Skin epidermis (tissue), 12 donors: ENCODE data around the gene LINC00237.

Experiments used
- H3K27ac ChIP-seq, 21 experiments: fragments of 200-600 bp; sonication (generic) in 11 of 21; one replicate each; pipeline ENCODE4 v1.5.0; 2020; ENCODE audit warnings: mild to moderate bottlenecking in 3 of 21, inconsistent platforms in 2 of 21, moderate library complexity in 2 of 21
- H3K4me3 ChIP-seq, 7 experiments: fragments of 200-600 bp; sonication (generic) in 2 of 7; one replicate each; pipeline ENCODE4 v1.5.0; 2020; ENCODE audit warnings: inconsistent platforms in 2 of 7, mild to moderate bottlenecking in 2 of 7, moderate library complexity in 1 of 7

LINC00237 gene

DNA sequence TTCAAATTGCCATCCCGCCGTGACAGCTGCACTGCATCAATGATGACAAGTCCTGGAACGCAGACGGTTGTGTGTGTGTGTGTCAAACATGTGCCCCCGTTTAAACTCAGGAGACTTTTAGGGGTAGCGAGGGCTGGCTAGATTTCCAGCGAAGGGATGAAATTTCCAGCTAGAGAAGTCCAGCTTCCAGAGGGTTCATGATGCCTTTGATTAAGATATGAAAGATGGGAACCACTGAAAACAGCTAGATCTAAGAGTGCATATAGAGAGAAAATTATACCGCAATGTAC, 20.4 kb upstream of the LINC00237 start:
- H3K27ac ChIP-seq: peak overlapping the region in 15 of 21 experiments; percentile 77 to 94 (median 89)
- H3K4me3 ChIP-seq: peak overlapping the region; percentile 59 to 90 (median 88)

DNA sequence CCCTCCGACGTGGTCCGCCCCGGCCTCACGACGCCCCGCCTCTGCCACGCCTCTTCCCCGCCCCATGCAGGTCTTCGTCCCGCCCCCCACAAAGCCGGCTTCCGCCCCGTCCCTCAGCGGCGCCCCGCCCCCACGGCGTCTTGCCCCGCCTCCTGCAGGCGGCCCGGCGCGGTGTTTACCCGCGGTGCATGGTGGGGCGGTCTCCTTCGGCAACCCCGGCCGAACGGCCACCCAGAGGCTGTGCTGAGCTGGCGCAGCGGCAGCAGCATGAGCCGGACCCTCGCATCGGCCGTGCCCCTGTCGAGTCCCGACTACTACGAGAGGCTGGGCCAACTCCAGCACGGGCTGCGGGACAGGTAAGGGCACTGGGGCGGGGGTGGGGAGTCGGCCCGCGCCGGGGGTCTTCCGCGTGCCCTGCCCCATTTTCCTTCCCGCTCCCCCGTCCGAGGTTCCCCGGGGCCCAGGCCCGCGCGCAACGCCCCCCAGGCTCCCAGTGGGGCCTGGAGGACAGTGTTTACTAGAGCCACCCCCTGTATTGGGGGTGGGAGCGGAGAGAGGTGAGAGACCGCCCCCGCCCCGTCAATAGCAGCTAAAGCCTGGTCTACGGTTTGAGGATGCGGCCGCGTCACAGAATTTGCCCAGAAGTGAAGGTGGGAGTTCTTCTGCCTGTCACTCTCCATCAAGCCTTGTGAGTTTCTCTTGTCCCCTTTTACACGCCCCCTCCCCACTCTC, 19.9 kb upstream of the LINC00237 start, which contains the start of gene KIZ:
Gene KIZ, plus strand, starts transcription at position 234 of the 732 bp plus-strand sequence. Its CDS starts 34 bp downstream, at position 268.
- H3K27ac ChIP-seq: peak within 1 kb of the TSS in 20 of 21 experiments; percentile 4 to 94 (median 87)
- peak within 1 kb of the TSS; percentile 59 to 90 (median 88) for H3K4me3 ChIP-seq

DNA sequence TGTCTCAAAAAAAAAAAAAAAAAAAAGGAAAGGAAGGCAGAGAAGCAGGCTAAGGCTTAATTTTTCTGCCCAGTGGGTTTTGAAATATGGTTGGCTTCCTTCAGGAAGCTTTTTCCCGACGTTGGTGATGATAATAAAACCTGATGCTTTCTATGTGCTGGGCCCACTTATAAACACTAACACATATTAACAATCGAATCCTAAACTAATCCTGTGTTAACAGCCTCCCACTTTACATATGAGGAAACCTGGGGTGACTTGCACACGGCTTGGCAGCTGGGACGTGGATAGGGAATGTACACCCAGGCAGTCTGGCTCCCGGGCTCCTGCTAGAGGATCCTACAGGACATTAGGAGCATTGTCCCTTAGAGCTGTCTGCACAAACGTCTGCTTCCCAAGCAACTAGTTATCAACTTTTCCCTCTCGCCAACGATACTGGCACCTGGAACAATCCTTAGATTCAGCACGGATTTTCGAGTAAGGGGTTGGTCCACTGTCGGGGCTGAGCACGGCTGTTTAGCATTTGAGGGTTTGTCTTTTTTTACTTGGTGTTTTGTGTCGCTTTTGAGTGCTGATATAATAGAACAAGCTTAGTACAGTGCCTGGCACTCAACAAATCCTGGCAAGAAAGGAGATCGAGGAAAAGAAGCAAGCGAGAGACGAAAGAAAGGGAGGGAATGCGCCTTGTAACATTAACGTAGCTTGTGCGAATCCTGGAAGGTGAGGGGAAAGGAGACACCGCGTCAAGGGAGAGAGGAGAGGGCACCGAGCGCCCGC, 19.1 kb upstream of the LINC00237 start:
- Histone ChIP-seq H3K4me3 (peak overlapping the region; percentile 59 to 90 (median 88)), H3K27ac (peak overlapping the region in 15 of 21 experiments; percentile 27 to 94 (median 64))

DNA sequence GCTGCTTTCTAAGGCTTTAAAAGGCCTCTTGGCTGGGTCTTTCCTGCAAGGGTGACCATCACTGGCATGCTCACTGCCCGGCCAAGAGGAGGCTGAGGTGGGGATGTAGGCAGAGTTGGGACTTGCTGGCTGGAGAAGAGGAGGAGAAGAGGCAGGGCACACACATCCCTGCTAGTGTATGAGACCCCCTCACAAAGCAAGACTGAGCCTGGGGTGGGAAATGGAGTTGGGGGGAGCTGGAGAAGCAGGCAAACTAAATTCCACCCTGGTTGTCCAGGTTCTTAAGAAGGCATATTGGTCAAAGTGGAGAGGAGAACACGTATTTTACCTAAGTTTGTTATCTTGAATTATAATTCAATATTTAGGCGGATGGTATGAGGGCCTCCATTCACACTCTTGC, 18.0 kb upstream of the LINC00237 start:
- Histone ChIP-seq H3K27ac (no peak overlapping the region), H3K4me3 (no peak overlapping the region)

DNA sequence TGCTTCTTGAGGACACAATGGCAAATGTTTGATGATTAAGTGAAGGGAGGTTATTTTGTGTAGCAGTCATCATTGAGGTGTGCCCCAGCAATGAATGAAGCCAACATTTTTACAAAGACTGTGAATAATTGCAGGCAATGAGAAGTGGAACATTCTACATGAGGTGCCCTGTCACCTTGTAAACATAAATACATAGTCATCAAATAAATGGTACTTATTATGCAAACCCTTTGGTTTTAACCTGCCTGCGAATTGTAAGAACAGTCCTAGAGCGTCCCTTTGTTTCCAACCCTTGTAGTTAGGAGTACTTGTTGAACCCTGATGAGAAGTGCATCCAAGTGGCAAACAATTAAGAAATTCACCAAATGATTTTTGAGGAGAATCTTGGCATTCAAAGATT, 12.6 kb upstream of the LINC00237 start:
- H3K4me3 ChIP-seq: no peak overlapping the region
- H3K27ac ChIP-seq: no peak overlapping the region

DNA sequence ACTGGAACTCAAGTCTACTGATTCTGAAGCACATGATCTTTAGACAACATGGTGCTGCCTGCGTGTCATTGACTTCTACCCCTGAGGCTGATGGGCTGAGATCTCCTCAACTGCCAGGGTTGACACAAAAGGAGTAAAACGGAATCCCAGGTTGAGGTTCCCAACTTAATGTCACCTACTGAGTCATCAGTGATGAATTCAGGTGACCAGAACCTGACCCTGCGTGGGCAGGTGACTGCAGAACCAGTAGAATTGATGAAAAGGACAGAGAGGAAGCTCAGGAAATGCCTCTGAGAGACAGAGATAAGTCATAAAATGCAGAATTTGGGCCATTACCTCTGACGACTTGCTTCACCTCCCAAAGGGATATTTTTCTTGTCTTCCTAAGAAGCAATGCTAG, 12.0 kb upstream of the LINC00237 start:
- no peak overlapping the region for H3K4me3 ChIP-seq

DNA sequence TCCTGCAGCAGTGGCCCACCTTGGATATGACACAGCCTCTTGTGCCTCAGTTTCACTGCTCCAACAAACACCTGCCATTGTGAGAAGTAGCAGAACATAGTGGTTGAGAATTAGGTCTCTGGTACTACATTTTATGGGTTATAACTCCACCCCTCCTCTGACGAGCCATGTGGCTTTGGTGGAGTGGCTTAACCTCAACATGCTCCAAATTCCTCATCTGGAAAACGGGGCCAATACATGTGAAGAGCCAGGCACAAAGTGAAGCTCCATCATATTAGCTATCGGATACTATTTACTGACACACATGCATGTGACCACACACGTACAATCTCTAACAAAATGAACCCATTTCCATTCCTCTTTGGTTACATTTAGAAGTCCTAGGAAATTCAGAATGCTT, 11.4 kb upstream of the LINC00237 start:
- H3K4me3 ChIP-seq: no peak overlapping the region
- H3K27ac ChIP-seq: no peak overlapping the region

More for the DNA sequence above, 12.0 kb upstream of the LINC00237 start:
- no peak overlapping the region for H3K27ac ChIP-seq

DNA sequence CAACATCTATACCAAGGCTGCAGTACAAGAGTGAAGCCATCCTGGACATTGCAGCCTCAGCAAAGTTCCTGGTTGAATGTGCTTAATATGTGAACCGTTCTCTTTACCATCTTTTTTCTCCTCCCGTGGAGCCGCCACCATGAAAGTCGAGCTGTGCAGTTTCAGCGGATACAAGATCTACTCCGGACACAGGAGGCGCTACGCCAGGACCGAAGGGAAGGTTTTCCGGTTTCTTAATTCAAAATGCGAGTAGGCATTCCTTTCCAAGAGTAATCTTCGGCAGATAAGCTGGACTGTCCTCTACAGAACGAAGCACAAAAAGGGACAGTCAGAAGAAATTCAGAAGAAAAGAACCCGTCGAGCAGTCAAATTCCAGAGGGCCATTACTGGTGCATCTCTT, 8.4 kb upstream of the LINC00237 start:
- no peak overlapping the region for H3K27ac ChIP-seq
- no peak overlapping the region for H3K4me3 ChIP-seq

DNA sequence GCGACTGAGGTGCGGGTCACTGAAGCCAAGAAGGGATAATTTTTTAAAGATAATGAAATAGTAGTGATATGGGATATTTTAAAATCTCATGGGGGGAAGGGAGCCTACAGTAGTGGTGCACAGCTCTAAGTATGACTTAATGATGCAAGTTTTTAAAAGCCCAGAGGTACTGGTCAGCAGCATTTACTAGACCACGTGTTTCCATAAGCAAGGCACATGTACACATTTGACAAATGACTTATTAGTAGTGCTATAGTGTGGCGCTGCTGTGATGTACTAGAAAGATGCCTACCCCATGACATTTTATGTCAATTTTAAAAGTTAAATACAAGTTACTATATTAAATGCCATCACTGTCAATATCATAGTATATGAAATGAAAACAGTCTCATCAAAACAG, 7.5 kb upstream of the LINC00237 start:
- no peak overlapping the region for H3K4me3 ChIP-seq
- H3K27ac ChIP-seq: no peak overlapping the region

DNA sequence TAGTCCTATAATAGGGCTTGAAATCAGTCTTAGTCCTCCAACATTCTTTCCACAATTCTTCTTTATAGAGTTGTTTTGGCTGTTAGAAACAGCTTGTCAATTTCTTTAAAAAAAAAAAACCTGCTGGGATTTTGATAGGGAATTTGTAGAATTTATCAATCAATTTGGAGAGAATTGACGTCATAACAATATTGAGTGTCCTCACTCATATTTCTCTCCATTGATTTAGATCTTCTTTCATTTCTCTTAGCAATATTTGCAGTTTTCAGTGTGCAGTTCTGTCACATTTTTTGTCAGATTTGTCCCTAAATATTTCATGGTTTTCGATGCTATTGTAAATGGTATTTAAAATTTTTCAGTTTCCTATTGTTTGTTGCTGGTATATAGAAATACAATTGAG, 5.3 kb upstream of the LINC00237 start:
- Histone ChIP-seq H3K27ac (no peak overlapping the region), H3K4me3 (no peak overlapping the region)

DNA sequence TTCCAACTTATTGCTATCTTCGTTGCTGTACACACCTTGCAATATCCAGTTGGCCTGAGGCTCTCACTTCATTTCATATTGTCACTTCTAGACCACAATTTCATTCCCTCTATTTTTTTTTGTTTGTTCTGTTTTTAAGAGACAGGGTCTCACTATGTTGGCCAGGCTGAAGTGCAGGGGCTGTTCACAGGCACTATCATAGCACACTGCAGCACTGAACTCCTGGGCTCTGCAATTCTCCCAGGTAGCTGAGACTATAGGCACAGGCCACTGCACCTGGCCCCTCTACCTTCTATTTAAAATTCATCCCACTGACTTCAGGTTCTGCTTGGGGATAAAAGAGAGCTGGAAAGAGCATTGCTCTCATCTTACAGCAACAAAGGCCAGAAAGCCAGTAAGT, 4.7 kb upstream of the LINC00237 start:
- Histone ChIP-seq H3K27ac (no peak overlapping the region), H3K4me3 (no peak overlapping the region)

DNA sequence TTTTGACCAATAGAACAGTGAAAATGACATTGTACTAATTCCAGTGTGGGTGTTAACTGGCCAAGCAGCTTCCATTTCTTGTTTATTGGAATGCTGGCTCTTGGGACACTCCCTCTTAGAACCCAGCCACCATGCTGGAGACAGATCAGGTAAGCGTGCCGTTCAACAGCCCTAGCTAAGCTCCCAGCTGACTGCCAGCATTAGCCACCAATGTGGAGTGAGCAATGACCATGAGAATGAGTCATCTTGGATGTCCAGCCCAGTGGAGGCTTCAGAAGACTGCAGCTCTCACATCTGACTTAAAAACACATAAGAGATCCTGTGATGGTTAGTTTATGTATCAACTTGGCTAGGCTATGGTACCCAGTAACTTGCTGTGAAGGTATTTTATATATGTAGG, 3.0 kb upstream of the LINC00237 start:
- no peak overlapping the region for H3K4me3 ChIP-seq

DNA sequence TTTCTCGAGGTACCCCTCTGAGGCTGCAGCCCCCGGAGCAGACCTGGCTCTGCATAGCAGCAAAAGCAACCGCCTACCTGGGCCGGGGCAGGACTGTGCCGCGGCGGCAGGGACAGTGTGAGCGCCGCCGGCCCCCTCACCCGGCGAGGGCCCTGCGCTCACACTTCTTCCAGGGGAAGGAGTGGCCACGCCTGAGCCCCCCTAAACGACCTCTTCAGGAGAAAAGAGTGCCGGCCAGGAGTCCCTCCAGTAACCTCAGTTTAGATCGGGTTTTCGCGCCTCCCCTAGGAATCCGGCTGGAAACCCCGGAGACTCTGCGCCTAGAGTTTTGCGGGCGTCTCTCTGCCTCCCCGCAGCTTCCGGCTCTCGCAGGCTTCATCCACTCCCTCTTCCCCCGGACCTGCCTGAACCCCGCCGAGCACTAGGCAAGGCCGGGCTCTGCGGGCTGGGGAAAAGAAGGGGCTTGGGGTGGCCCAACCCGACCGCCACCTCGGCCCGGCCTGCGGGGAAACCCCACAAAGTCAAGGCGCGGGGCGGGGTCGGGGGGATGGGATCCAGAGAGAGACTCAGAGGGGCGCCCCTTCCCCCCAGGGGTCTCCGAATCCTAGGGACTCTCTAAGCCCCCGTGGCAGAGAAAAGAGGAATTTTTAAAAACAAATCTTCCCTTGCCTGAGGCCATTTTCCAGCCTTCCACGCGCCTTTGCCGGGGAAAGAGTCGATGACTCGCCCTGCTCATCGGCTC, 558 bp downstream of the LINC00237 start:
- peak overlapping the region in 3 of 7 experiments; percentile 4 to 34 (median 24) for H3K4me3 ChIP-seq
- H3K27ac ChIP-seq: no peak overlapping the region

More for the DNA sequence above, 3.0 kb upstream of the LINC00237 start:
- H3K27ac ChIP-seq: no peak overlapping the region

DNA sequence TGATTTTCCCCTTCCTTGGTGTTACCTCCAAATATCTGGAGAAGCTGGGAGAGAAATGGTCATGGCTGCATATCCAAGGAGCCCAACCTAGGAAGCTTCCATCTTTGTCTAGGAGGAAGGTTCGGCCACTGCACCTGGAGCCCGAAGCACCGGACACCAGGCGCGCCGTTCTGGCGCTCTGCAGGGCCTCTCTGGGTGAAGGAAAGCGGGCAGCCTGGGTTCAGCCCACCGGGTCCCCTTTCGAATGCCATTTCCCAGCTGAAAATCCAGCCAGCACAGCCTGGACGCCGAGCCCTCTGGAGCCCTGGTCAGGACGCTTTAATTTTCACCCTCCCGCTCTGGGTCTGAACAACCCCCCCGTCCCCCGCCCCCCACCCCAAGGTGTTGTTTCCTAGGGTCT, 1.2 kb downstream of the LINC00237 start:
- no peak overlapping the region for H3K4me3 ChIP-seq

DNA sequence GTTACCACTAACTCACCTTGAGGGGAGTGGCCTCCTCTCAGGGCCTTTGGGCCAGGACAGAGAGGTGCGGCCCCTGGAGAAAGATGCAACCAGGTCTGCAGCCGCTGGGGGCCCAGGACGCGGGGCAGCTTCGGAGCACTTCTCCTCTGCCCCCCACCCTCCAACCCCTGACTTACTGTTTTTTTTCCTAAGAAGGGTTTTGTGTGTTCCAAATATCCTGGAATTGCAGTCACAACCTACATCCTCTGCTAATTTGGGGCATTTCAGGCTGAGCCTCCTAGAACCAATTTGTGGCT, 1.7 kb downstream of the LINC00237 start:
- no peak overlapping the region for H3K27ac ChIP-seq

More for the DNA sequence above, 1.2 kb downstream of the LINC00237 start:
- H3K27ac ChIP-seq: no peak overlapping the region

DNA sequence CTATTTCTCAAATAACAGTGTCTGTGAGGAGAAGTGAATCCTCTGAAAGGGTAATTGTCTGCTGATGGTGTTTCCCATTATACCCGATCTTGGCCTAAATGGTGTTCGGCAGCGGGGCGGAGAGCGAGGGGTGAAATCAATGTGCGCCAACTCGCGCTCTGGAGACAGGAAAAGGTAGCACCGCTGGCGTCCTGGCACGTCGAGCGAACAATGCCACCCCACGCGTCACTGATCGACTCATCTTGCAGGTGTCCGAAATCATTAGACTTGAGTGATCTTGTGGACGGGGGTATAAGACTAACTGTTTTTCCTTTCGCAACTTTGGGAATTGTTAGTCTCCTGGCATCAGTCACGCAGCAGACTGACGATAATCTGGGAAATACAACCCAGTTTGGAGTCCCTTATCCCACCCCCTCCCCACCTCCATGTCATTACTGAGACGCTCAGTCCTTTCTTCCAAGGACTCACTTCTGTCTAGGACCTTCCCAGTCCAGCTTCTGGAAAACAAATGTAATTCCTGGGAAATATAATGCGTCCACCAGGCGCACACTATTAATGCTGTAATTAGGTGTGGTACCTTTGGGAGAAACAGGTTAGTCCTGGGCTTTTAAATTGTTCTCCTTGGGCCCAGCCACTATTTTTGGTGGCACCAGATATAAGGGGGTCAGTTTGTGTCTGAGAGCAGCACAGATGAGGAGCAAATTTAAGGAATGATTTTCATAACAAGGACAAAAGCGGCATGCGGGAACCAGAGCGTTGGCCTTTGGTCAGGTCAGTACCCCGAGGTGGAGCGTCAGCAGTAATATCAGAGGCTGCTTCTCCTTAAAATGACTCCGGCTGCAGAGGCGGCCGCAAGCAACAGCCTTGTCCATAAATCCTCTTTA, 2.3 kb downstream of the LINC00237 start:
- Histone ChIP-seq H3K4me3 (no peak overlapping the region), H3K27ac (no peak overlapping the region)

More for the DNA sequence above, 1.7 kb downstream of the LINC00237 start:
- no peak overlapping the region for H3K4me3 ChIP-seq

DNA sequence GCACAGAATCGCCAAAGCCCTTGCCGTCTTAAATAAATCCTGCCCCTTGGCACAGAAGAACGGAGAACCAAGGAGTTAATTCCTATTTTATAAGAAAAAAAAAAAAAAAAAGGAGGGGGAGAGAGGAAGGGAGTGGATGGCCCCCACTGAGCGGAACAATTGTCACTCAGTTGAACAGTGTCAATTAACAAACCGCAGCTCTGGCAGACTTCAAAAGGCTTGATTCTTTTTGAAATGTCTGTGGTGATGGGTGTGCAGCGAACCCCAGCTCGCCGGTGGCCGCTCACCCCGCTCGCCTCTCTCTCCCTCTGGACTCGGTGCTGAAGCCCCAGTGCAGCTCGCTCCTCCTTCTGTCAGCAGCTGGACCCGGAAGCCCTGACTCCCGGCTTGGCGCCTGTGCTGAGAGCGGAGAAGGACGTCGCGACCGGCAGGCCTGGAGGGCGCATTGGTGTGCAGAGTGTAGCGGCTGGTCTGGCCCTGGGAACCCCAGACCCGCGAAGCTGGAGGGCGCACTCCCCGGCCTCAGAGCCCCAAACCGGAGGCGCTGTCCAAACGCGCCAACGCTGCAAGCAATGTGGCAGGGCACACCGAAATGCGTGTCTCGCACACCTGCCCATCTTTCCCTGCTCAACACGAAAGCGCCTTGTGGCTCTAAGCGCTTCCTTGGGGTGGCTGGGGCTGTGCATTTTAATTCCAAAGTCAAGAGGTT, 3.4 kb downstream of the LINC00237 start:
- H3K27ac ChIP-seq: no peak overlapping the region

DNA sequence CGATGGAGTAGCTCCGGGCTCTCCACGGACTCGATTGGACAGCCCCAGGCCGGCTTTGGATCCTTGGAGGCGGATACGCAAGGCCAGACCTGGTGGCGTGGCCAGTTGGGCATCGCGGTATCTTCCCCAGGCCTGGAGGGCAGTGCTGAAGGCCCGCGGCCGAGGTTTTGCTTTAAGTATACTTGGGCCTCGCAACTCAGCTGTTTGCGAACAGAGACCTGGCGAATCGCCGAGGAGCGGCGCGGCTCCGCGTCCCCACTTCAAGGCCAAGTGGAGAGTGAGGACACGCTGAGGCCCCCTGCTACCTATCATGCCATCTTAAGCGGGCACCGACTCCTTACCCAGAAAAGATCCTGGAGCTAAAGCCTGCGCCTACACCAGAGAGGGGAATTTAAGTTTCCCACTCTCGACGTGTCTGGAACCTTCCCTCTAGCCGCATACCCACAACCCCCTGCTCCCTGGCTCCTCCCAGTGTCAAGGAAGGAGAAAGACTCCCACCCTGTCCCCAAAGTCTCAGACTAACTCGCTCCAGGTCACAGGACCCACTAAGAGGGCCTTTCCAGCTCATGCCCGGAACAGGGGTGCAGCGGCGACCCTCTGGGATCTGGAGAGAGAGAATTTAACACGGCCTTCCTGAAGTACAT, 4.1 kb downstream of the LINC00237 start:
- Histone ChIP-seq H3K27ac (no peak overlapping the region), H3K4me3 (peak overlapping the region in 6 of 7 experiments; percentile 38 to 52 (median 43))

More for the DNA sequence above, 3.4 kb downstream of the LINC00237 start:
- peak overlapping the region in 6 of 7 experiments; percentile 3 to 52 (median 43) for H3K4me3 ChIP-seq
